ENCODE data around the gene LAMA2. TPM values are rescaled to one million over a fixed set of nuclear protein-coding genes. Genes with fewer than 3 reads are reported as not detected.

Gene LAMA2
- total RNA-seq, 1 experiment from 2014 or later: 8.2 TPM

- CTCF ChIA-PET: interaction anchor here (1.6 kb wide), 1 partner anchor 15 kb away, joined by 3 read pairs; no protein-coding TSS in a partner anchor
- DNase-seq (ENCODE audit: low read depth, low spot score): no peak
- H3K4me1 ChIP-seq (ENCODE audit: control insufficient read depth in 1 of 2, insufficient read depth in 2 of 2, low read length in 2 of 2): peaks cover 32 to 49% of the 10 kb centered on the region in 2 experiments
Measured at GRCh38 chr6:129486327-129486726, 603.4 kb downstream of the LAMA2 start.

GRCh38 chr6:129488313-129488712, 605.4 kb downstream of the LAMA2 start:
- no peaks in the 10 kb centered on the region for H3K9me2 ChIP-seq (ENCODE audit: insufficient read depth)
- TF ChIP-seq REST (IDR thresholded peaks at IDR 0.05; ENCODE audit: low read depth): no peak
- no peak for TF ChIP-seq CEBPB (IDR thresholded peaks at IDR 0.05; ENCODE audit: low read depth)
- ChIA-PET RAD21 (ENCODE audit: low non-redundant PET in 1 of 2, low total read pairs in 2 of 2, uncharacterized antibody in 2 of 2, unreplicated experiment in 2 of 2) (no interaction called here), CTCF (no interaction called here), POLR2A (no interaction called here)
- H3K27ac ChIP-seq (ENCODE audit: low read depth, low read length): peak overlapping the region; percentile 100
- peak overlapping the region; percentile 75; the same call in 1 of the 2 replicates for H3K4me2 ChIP-seq (ENCODE audit: low read length)
- peaks cover 51 to 69% of the 10 kb centered on the region in 2 experiments for H3K4me1 ChIP-seq (ENCODE audit: control insufficient read depth in 1 of 2, insufficient read depth in 2 of 2, low read length in 2 of 2)
- H3K36me3 ChIP-seq (ENCODE audit: control insufficient read depth in 1 of 2, insufficient read depth in 2 of 2, low read length in 2 of 2): no peaks in the 10 kb centered on the region
- DNase-seq (ENCODE audit: low read depth, low spot score) (no peak), ATAC-seq (no peak)
- H4K20me1 ChIP-seq (ENCODE audit: insufficient read depth): no peaks in the 10 kb centered on the region
- no peak overlapping the region for H2AFZ ChIP-seq (ENCODE audit: low read depth, low read length, poor library complexity, severe bottlenecking)
- H3K9me3 ChIP-seq (ENCODE audit: control insufficient read depth in 1 of 2, insufficient read depth in 1 of 2, low read depth in 1 of 2, low read length in 2 of 2): no peaks in the 10 kb centered on the region
- no peak overlapping the region for H3K9ac ChIP-seq (ENCODE audit: low read length)
- intact Hi-C loops (cut with micrococcal nuclease): no loop called here
- no peak overlapping the region for H3K4me3 ChIP-seq (replicated peaks in 1 of 2; ENCODE audit: low read depth in 1 of 2, low read length in 2 of 2)
- no peaks in the 10 kb centered on the region for H3K79me2 ChIP-seq (ENCODE audit: insufficient read depth, low read length)
- no peaks in the 10 kb centered on the region for H3K27me3 ChIP-seq (ENCODE audit: insufficient read depth, low read length)
- BruUV-seq (replicated peaks): no TSS peak

More at GRCh38 chr6:129486327-129486726, 603.4 kb downstream of the LAMA2 start:
- ChIA-PET POLR2A (interaction anchor here (2.1 kb wide), 1 partner anchor 15 kb away, joined by 5 read pairs; no protein-coding TSS in a partner anchor), RAD21 (ENCODE audit: low non-redundant PET in 1 of 2, low total read pairs in 2 of 2, uncharacterized antibody in 2 of 2, unreplicated experiment in 2 of 2) (no interaction called here)
- Histone ChIP-seq H3K36me3 (ENCODE audit: control insufficient read depth in 1 of 2, insufficient read depth in 2 of 2, low read length in 2 of 2) (no peaks in the 10 kb centered on the region), H3K9ac (ENCODE audit: low read length) (no peak overlapping the region), H3K4me2 (ENCODE audit: low read length) (no peak overlapping the region), H2AFZ (ENCODE audit: low read depth, low read length, poor library complexity, severe bottlenecking) (no peak overlapping the region), H3K27me3 (ENCODE audit: insufficient read depth, low read length) (no peaks in the 10 kb centered on the region), H4K20me1 (ENCODE audit: insufficient read depth) (no peaks in the 10 kb centered on the region), H3K9me3 (ENCODE audit: control insufficient read depth in 1 of 2, insufficient read depth in 1 of 2, low read depth in 1 of 2, low read length in 2 of 2) (no peaks in the 10 kb centered on the region), H3K27ac (ENCODE audit: low read depth, low read length) (no peak overlapping the region), H3K9me2 (ENCODE audit: insufficient read depth) (no peaks in the 10 kb centered on the region), H3K4me3 (replicated peaks in 1 of 2; ENCODE audit: low read depth in 1 of 2, low read length in 2 of 2) (no peak overlapping the region), H3K79me2 (ENCODE audit: insufficient read depth, low read length) (no peaks in the 10 kb centered on the region)
- TF ChIP-seq RAD21 (IDR thresholded peaks at IDR 0.05; ENCODE audit: low read depth): no peak
- TF ChIP-seq ELF1 (IDR thresholded peaks at IDR 0.05; ENCODE audit: borderline replicate concordance, low read depth): no peak
- no peak for TF ChIP-seq SP1 (IDR thresholded peaks at IDR 0.05; ENCODE audit: low read depth)
- no peak for ATAC-seq
- BruUV-seq (replicated peaks): no TSS peak
- intact Hi-C loops (cut with micrococcal nuclease): no loop called here
